ENCODE measurements around the gene PLAGL1. TPM values are rescaled to one million over a fixed set of nuclear protein-coding genes. Genes with fewer than 3 reads are reported as not detected.

Gene PLAGL1
- total and polyA plus RNA-seq, 2 experiments from 2014 or later, result 48.6 to 88.9 TPM

DNA sequence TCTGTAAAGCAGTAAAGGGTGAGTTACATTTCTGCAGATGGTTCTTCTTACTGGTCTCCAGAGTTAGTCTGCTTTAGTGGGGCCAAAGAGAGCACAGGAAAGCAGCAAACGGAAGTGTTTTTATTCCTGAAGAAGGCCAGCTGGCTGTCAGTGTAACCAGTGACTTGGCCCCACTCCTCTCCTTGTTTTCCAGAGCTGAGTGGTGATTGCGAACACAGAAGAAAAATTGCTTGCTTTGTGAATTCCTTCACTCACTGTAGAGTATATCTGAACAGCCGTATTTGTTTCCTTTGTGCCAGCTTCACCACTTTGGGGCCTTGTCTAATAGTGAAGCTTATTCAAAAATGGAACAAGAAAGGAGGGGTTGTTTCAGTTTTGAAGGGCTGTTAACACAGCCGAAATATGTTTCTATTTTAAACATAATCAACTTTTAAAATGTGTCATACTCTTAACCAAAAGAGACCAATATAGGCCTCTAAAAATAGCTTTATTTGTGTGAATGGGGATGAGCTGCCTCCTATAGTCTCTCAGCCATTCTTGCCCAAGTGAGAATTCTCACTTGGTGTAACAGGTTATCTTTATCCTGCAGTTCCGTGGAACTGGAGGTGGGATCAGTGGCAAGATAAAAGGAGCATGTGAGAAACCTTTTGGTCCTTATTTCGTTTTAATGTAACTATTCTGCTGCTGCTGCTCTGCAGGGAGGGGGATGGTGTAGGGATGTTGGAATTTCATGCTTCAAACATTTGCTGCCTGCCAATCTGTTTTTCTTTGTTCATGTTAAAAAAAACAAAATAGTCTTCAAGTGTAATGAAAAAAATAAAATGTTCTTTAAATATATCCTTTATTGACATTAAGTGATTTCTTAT, 105.9 kb downstream of the PLAGL1 start:
- peak overlapping the region; percentile 65 for H3K27ac ChIP-seq
- H3K4me3 ChIP-seq, result no peak overlapping the region
- H2AFZ ChIP-seq, result peak overlapping the region; percentile 27
- TF ChIP-seq EZH2phosphoT487 (IDR thresholded peaks at IDR 0.05; ENCODE audit: low read depth, severe bottlenecking, unreplicated experiment) (no peak), EZH2 (IDR thresholded peaks at IDR 0.05; ENCODE audit: borderline replicate concordance) (no peak)
- TF ChIP-seq, protein P1, sequence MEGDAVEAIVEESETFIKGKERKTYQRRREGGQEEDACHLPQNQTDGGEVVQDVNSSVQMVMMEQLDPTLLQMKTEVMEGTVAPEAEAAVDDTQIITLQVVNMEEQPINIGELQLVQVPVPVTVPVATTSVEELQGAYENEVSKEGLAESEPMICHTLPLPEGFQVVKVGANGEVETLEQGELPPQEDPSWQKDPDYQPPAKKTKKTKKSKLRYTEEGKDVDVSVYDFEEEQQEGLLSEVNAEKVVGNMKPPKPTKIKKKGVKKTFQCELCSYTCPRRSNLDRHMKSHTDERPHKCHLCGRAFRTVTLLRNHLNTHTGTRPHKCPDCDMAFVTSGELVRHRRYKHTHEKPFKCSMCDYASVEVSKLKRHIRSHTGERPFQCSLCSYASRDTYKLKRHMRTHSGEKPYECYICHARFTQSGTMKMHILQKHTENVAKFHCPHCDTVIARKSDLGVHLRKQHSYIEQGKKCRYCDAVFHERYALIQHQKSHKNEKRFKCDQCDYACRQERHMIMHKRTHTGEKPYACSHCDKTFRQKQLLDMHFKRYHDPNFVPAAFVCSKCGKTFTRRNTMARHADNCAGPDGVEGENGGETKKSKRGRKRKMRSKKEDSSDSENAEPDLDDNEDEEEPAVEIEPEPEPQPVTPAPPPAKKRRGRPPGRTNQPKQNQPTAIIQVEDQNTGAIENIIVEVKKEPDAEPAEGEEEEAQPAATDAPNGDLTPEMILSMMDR (IDR thresholded peaks at IDR 0.05; ENCODE audit: poor library complexity), result no peak
- no peaks in the 10 kb centered on the region for H4K20me1 ChIP-seq (ENCODE audit: insufficient read depth, poor library complexity, severe bottlenecking)
- H3K79me2 ChIP-seq, result no peaks in the 10 kb centered on the region
- 36% methylated on average over 6 of the region's 6 CpGs for WGBS (ENCODE audit: low lambda C conversion rate, missing lambda C conversion rate)
- peak; percentile 34 for DNase-seq (ENCODE audit: low spot score)
- peaks cover 5% of the 10 kb centered on the region for H3K4me1 ChIP-seq (ENCODE audit: insufficient read depth)
- no peaks in the 10 kb centered on the region for H3K27me3 ChIP-seq
- H3K36me3 ChIP-seq (replicated peaks; ENCODE audit: insufficient read depth, low read depth), result no peaks in the 10 kb centered on the region
- H3K9me2 ChIP-seq (replicated peaks; ENCODE audit: insufficient read depth), result no peaks in the 10 kb centered on the region
- no peaks in the 10 kb centered on the region for H3K9me3 ChIP-seq (ENCODE audit: low read depth)
- H3K4me2 ChIP-seq, result peak overlapping the region; percentile 23

DNA sequence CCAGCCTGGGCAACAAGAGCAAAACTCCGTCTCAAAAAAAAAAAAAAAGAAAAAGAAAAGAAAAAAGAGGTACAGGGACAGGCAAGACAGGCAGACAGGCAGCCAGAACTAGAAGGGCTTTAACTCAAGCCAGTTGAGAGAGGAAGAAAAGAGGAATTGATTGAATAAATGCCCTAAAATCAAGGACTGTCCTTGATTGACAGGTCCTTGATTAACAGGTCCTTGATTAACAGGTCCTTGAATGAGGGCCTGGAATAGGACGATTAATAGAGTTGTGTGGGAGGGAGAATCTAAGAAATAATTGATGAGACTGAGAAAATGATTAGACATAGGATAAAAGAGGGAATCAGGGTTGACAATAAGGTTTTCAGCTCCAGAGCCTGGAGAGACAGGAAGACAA, 107.7 kb downstream of the PLAGL1 start:
- Histone ChIP-seq H3K9me3 (ENCODE audit: low read depth) (no peaks in the 10 kb centered on the region), H3K4me2 (no peak overlapping the region), H4K20me1 (ENCODE audit: insufficient read depth, poor library complexity, severe bottlenecking) (no peaks in the 10 kb centered on the region), H3K36me3 (replicated peaks; ENCODE audit: insufficient read depth, low read depth) (no peaks in the 10 kb centered on the region), H3K79me2 (no peaks in the 10 kb centered on the region), H3K4me3 (no peak overlapping the region), H3K27ac (no peak overlapping the region), H3K27me3 (no peaks in the 10 kb centered on the region), H2AFZ (no peak overlapping the region), H3K9me2 (replicated peaks; ENCODE audit: insufficient read depth) (no peaks in the 10 kb centered on the region), H3K4me1 (ENCODE audit: insufficient read depth) (peaks cover 5% of the 10 kb centered on the region)
- 88% methylated on average over 2 of the region's 2 CpGs for WGBS (ENCODE audit: low lambda C conversion rate, missing lambda C conversion rate)
- no peak for DNase-seq (ENCODE audit: low spot score)
- TF ChIP-seq EZH2phosphoT487 (IDR thresholded peaks at IDR 0.05; ENCODE audit: low read depth, severe bottlenecking, unreplicated experiment) (no peak), EZH2 (IDR thresholded peaks at IDR 0.05; ENCODE audit: borderline replicate concordance) (no peak)

DNA sequence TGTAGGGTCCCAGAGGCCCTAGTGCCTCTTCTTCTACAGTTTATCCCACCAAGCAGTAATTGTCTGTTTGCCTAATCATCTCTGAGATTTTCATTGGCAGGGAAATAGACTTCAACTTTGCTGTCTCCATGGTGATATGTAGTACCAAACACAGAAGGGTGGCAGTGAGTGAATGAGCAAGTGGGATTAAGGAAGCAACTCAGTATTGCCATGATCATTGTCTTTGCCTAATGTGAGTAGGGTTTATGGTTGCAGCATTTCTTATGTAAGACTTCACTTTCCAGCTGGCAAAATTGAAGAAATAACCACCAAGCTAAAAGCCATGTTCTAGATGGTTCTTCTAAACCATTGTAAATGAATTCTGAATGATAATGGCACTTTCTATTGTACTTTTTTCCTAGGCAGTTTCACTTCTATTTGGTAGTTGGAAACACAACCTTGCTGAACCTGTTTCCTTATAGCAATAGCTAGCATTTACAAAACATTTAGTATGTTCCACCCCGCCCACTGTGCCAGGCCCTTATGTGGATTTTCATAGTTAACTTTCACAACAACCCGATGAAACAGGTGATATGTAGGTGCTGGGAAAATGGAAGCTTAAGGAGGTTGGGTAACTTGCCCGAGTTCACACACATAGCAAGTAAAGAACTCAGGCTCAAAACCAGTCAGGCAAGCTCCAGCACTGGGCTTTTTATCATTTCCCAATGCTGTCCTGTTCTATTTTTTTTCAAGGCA, 111.8 kb downstream of the PLAGL1 start:
- no peaks in the 10 kb centered on the region for H4K20me1 ChIP-seq (ENCODE audit: insufficient read depth, poor library complexity, severe bottlenecking)
- no peak overlapping the region for H3K4me3 ChIP-seq
- DNase-seq (ENCODE audit: low spot score), result peak; percentile 25
- H2AFZ ChIP-seq, result no peak overlapping the region
- no peaks in the 10 kb centered on the region for H3K9me3 ChIP-seq (ENCODE audit: low read depth)
- TF ChIP-seq, protein P1 (IDR thresholded peaks at IDR 0.05; ENCODE audit: poor library complexity), result no peak
- TF ChIP-seq EZH2phosphoT487 (IDR thresholded peaks at IDR 0.05; ENCODE audit: low read depth, severe bottlenecking, unreplicated experiment) (no peak), EZH2 (IDR thresholded peaks at IDR 0.05; ENCODE audit: borderline replicate concordance) (no peak)
- H3K4me1 ChIP-seq (ENCODE audit: insufficient read depth), result no peaks in the 10 kb centered on the region
- H3K4me2 ChIP-seq, result no peak overlapping the region
- H3K27me3 ChIP-seq, result no peaks in the 10 kb centered on the region
- H3K27ac ChIP-seq, result peak overlapping the region; percentile 40
- H3K36me3 ChIP-seq (replicated peaks; ENCODE audit: insufficient read depth, low read depth), result no peaks in the 10 kb centered on the region
- H3K9me2 ChIP-seq (replicated peaks; ENCODE audit: insufficient read depth), result no peaks in the 10 kb centered on the region
- H3K79me2 ChIP-seq, result no peaks in the 10 kb centered on the region
- WGBS (ENCODE audit: low lambda C conversion rate, missing lambda C conversion rate), result 81% methylated on average over 3 of the region's 3 CpGs

GRCh38 chr6:143894655-143895054, 113.4 kb downstream of the PLAGL1 start:
- H3K9me2 ChIP-seq (replicated peaks; ENCODE audit: insufficient read depth), result no peaks in the 10 kb centered on the region
- no peaks in the 10 kb centered on the region for H3K79me2 ChIP-seq
- H3K27me3 ChIP-seq, result no peaks in the 10 kb centered on the region
- no peaks in the 10 kb centered on the region for H3K36me3 ChIP-seq (replicated peaks; ENCODE audit: insufficient read depth, low read depth)
- 100% methylated on average over 1 of the region's 1 CpG for WGBS (ENCODE audit: low lambda C conversion rate, missing lambda C conversion rate)
- no peaks in the 10 kb centered on the region for H3K4me1 ChIP-seq (ENCODE audit: insufficient read depth)
- no peak for DNase-seq (ENCODE audit: low spot score)
- no peak overlapping the region for H2AFZ ChIP-seq
- no peaks in the 10 kb centered on the region for H3K9me3 ChIP-seq (ENCODE audit: low read depth)
- H3K4me3 ChIP-seq, result no peak overlapping the region
- H3K27ac ChIP-seq, result no peak overlapping the region
- no peaks in the 10 kb centered on the region for H4K20me1 ChIP-seq (ENCODE audit: insufficient read depth, poor library complexity, severe bottlenecking)
- no peak overlapping the region for H3K4me2 ChIP-seq
- TF ChIP-seq, protein P1 (IDR thresholded peaks at IDR 0.05; ENCODE audit: poor library complexity), result no peak
- no peak for TF ChIP-seq EZH2 (IDR thresholded peaks at IDR 0.05; ENCODE audit: borderline replicate concordance)
- no peak for TF ChIP-seq EZH2phosphoT487 (IDR thresholded peaks at IDR 0.05; ENCODE audit: low read depth, severe bottlenecking, unreplicated experiment)

All from hepatocyte (in vitro differentiated cells).